GM11168 (cell line): ENCODE measurements around the gene ANKZF1.
"Not testable (repeated sequence)": the region's sequence is repeated elsewhere in the genome, so short reads cannot be mapped to it uniquely, and the experiment has no call there.

Source experiments
- in situ Hi-C: fragments of 300-500 bp; cut with MboI; formaldehyde crosslinking; loops from one replicate; pipeline ENCODE4 v1.12.0; 2022; ENCODE audit warnings: low sequenced_read_pairs; ENCODE audit not compliant: unreplicated experiment

The ANKZF1 gene

GRCh38 chr2:219229305-219230058 lies at the start of gene ANKZF1, which contains the start of gene ATG9A:
TSS of gene ANKZF1 (plus strand) at chr2:219229806. CDS start at chr2:219230258, 452 bp downstream.
TSS of gene ATG9A (minus strand) at chr2:219229636. CDS start at chr2:219228024, 1,612 bp downstream.
- in situ Hi-C loops = no loop called here

- in situ Hi-C loops = no loop called here
Observed at GRCh38 chr2:219180961-219181360, 48.6 kb upstream of the ANKZF1 start.

DNA sequence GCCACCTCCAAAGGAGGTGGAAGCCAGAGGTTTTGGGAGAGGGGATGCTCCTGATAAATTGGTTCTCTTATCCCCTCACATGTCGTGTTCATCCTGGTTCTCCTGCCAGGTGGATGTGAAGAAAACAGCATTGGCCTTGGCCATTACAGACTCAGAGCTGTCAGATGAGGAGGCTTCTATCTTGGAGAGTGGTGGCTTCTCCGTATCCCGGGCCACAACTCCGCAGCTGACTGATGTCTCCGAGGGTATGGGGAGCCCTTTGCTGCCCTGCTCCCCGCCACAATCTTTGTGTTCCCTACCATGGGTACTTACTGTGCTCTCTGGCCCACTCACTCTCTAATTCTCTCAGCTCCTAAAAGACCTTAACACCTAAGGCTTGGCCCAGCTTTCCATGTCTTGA lies 48.1 kb upstream of the ANKZF1 start:
- in situ Hi-C loops = no loop called here

DNA sequence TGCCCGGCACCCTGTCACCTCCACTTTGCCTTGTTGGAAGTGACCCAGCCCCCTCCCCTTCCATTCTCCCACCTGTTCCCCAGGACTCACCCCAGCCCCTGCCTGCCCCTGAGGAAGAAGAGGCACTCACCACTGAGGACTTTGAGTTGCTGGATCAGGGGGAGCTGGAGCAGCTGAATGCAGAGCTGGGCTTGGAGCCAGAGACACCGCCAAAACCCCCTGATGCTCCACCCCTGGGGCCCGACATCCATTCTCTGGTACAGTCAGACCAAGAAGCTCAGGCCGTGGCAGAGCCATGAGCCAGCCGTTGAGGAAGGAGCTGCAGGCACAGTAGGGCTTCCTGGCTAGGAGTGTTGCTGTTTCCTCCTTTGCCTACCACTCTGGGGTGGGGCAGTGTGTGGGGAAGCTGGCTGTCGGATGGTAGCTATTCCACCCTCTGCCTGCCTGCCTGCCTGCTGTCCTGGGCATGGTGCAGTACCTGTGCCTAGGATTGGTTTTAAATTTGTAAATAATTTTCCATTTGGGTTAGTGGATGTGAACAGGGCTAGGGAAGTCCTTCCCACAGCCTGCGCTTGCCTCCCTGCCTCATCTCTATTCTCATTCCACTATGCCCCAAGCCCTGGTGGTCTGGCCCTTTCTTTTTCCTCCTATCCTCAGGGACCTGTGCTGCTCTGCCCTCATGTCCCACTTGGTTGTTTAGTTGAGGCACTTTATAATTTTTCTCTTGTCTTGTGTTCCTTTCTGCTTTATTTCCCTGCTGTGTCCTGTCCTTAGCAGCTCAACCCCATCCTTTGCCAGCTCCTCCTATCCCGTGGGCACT lies 47.1 kb upstream of the ANKZF1 start:
- in situ Hi-C loops = no loop called here

- in situ Hi-C loops = no loop called here
Observed at GRCh38 chr2:219183151-219183772, 46.3 kb upstream of the ANKZF1 start.

DNA sequence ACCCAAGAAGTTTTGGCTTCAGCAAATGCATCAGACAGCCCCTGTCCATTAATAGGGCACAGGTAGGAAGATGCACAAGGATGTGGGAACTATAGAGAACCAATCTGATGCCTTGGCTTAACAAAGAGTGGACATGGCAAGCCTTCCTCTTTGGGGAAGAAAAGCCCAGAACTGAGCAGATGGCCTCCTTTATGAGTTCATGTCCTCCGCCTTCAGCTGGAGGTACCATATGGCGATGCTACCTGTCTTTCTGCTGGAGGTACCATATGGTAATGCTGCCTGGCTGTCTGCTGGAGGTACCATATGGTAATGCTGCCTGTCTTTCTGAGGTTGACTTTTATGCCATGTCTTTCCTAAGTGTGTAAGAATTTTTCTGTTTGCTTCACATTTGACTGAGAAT lies 45.5 kb upstream of the ANKZF1 start:
- in situ Hi-C loops = no loop called here

GRCh38 chr2:219186754-219187456 lies 42.7 kb upstream of the ANKZF1 start:
- in situ Hi-C loops = no loop called here

- in situ Hi-C loops = no loop called here
Observed at GRCh38 chr2:219197388-219197787, 32.2 kb upstream of the ANKZF1 start.

DNA sequence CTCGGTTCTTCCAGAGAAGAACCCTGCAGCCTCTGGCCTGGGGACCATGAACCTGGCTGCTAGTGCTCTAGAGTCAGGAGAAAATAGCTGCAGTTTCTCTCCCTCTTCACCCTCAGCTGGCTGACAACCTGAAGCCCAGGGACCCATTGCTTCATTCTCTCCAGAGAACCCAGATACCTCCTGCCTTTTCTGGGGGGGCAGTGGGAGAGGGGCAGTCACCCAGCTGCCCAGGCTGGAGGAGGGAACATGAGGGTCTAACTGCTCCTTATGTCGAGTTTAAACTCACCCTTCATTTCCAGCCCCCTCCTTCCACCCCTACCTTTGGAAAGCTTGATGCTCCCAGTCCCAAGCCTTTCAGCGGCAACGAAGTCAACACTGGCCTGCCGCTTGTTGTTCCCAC lies 30.6 kb upstream of the ANKZF1 start:
- in situ Hi-C loops = no loop called here

DNA sequence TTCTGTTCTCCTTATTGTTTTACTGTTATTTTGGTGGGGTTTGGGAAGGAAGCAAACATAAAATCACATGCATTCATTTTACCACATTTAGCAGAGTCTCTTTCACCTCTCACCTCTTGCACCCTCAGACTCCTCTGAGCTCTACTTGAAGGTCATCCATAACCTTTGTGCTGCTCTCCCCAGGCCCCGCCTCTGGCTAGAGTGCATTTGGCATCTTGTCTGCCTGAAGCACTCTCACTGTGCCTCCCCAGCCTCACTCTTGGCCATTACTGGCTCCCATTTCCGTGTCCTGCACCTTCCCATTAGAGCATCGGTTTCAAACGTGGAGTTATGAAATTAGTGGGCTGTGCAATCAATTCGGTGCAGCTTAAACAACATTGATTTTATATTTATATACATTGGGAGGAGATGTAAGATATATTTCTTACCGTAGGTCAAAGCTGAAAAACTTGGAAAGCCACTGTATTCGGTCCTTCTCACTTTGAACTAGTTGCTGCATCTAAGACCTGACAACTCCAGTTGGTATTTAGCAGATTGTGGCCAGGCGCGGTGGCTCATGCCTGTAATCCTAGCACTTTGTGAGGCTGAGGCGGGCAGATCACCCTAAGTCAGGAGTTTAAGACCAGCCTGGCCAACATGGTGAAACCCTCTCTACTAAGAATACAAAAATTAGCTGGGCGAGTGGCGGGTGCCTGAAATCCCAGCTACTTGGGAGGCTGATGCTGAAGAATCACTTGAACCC lies 30.0 kb upstream of the ANKZF1 start:
- in situ Hi-C loops = no loop called here

- in situ Hi-C loops = not testable (repeated sequence)
Observed at GRCh38 chr2:219200502-219201326, 28.9 kb upstream of the ANKZF1 start.

DNA sequence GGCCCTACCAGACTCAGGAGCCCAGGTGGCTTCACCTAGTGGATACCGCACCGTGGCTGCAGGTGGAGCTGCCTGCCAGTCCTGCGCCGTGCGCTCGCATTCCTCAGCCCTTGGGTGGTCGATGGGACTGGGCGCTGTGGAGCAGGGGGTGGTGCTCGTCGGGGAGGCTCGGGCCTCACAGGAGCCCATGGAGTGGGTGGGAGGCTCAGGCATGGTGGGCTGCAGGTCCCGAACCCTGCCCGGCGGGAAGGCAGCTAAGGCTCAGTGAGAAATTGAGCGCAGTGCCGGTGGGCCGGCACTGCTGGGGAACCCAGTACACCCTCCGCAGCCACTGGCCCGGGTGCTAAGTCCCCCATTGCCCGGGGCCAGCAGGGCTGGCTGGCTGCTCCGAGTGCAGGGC lies 28.3 kb upstream of the ANKZF1 start:
- in situ Hi-C loops = not testable (repeated sequence)

DNA sequence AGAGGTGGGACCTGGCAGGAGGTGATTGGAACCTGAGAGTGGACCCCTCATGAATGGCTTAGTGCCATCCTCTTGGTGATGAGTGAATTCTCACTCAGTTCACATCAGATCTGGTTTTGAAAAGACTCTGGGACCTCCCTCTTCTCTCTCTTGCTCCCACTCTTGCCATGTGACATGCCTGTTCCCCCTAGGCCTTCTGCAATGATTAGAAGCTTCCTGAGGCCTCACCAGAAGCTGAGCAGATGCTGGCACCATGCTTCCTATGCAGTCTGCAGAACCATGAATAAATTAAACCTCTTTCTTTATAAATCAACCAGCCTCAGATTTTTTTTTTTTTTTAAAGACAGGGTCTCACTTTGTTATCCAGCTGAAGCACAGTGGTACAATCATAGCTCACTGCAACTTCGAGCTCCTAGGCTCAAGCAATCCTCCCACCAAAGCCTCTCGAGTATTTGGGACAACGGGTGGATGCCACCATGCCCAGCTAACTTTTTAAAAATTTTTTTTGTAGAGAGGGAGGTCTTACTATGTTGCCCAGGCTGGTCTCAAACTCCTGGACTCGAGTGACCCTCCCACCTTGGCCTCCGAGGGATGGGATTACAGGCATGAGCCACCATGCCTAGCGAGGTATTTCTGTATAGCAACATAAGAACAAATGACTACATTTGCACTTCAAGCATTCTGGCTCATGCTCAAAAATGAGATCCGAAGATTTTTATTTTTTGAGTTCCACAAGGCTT lies 25.0 kb upstream of the ANKZF1 start:
- in situ Hi-C loops = no loop called here

DNA sequence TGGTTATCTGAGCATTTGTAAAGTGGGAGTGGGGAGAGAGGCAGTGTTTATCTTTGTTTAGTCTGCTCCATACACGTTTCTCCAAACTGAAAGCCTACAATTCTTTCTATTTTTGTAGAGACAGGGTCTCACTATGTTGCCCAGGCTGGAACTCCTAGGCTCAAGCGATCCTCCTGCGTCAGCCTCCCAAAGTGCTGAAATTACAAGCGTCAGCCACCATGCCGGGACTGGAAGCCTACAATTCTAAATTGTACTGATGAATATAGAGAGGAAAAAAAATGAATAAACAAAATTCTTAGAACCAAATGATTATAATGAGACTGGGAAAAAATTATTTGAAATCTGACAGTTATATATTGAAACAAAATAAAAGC lies 24.5 kb upstream of the ANKZF1 start:
- in situ Hi-C loops = no loop called here

DNA sequence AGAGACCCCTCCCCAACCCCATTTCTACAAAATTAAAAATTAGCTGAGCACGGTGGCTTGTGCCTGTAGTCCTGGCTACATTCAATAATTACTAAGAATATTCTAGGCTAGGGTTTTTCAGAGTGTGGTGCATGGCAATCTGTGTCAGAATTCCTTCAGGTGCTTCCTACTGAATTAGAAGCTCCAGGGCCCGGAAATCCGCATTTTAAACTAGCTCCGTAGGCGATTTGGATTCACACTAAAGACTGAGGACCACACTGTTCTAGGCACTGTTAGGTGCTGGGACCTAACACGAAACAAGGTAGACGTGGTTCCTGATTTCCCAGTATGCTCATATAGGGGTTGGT lies 23.7 kb upstream of the ANKZF1 start:
- in situ Hi-C loops = no loop called here

- in situ Hi-C loops = no loop called here
Observed at GRCh38 chr2:219206328-219207133, 23.1 kb upstream of the ANKZF1 start, which contains the start of gene ZFAND2B. TSS of gene ZFAND2B (plus strand) at chr2:219206782. CDS start at chr2:219206988, 206 bp downstream.

- in situ Hi-C loops = no loop called here
Observed at GRCh38 chr2:219207134-219207883, 22.3 kb upstream of the ANKZF1 start.
